ENCODE data around the gene EFCAB12. TPM values are rescaled to one million over a fixed set of nuclear protein-coding genes. Genes with fewer than 3 reads are reported as not detected.
A peak's percentile ranks its signal among the peaks of the same experiment; 100 is the strongest.

The EFCAB12 gene
- total and polyA plus RNA-seq, 2 of the 13 experiments (the other 11 are each of a cell fraction or from before 2014, with no cell fraction given): 0.31 to 2.4 TPM

DNA sequence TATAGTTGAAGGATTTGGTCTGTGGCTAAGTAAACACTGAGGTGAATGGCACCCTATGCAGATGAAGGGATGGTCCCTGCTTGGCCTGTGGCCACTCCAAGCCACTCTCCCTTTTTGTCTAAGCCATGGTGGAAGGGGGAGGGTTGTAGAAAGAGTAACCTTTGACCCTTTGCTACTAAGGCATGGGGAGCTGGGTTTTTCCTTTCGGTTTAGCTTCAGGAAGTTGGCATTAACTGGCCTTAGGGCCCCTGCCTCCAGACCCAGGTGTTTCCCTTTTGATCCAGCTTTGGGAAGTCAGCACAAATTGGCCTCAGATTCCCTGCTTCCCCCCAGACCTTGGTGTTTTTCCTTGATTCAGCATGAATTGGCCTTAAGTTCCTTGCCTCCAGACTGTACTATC, 49.5 kb downstream of the EFCAB12 start (continued):
- TF ChIP-seq, protein P1, sequence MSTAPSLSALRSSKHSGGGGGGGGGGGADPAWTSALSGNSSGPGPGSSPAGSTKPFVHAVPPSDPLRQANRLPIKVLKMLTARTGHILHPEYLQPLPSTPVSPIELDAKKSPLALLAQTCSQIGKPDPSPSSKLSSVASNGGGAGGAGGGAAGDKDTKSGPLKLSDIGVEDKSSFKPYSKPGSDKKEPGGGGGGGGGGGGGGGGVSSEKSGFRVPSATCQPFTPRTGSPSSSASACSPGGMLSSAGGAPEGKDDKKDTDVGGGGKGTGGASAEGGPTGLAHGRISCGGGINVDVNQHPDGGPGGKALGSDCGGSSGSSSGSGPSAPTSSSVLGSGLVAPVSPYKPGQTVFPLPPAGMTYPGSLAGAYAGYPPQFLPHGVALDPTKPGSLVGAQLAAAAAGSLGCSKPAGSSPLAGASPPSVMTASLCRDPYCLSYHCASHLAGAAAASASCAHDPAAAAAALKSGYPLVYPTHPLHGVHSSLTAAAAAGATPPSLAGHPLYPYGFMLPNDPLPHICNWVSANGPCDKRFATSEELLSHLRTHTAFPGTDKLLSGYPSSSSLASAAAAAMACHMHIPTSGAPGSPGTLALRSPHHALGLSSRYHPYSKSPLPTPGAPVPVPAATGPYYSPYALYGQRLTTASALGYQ (CRISPR knock-in tag; IDR thresholded peaks at IDR 0.05): no peak
- peak in 1 of 2 experiments; percentile 49; a peak in 1 of 4 replicates for TF ChIP-seq NR2F1 (CRISPR knock-in tag; IDR thresholded peaks at IDR 0.05)
- peak; percentile 60 for TF ChIP-seq HNF4G (IDR thresholded peaks at IDR 0.05; ENCODE audit: borderline replicate concordance, low read depth, low read length)
- no peak for TF ChIP-seq HNF4G (CRISPR knock-in tag; IDR thresholded peaks at IDR 0.05; ENCODE audit: borderline replicate concordance, low read depth)
- peak; percentile 27 for TF ChIP-seq XRCC5 (optimal IDR thresholded peaks at IDR 0.05; ENCODE audit: low read length)
- TF ChIP-seq THAP11 (CRISPR knock-in tag; IDR thresholded peaks at IDR 0.05): peak; percentile 16; the same call in 1 of the 2 replicates
- TF ChIP-seq FOXA1 (IDR thresholded peaks at IDR 0.05): no peak
- peak; percentile 44; the same call in 1 of the 2 replicates for TF ChIP-seq FOXA1 (CRISPR knock-in tag; IDR thresholded peaks at IDR 0.05)
- no peak for TF ChIP-seq RAD21 (CRISPR knock-in tag; IDR thresholded peaks at IDR 0.05)
- TF ChIP-seq, protein P2, sequence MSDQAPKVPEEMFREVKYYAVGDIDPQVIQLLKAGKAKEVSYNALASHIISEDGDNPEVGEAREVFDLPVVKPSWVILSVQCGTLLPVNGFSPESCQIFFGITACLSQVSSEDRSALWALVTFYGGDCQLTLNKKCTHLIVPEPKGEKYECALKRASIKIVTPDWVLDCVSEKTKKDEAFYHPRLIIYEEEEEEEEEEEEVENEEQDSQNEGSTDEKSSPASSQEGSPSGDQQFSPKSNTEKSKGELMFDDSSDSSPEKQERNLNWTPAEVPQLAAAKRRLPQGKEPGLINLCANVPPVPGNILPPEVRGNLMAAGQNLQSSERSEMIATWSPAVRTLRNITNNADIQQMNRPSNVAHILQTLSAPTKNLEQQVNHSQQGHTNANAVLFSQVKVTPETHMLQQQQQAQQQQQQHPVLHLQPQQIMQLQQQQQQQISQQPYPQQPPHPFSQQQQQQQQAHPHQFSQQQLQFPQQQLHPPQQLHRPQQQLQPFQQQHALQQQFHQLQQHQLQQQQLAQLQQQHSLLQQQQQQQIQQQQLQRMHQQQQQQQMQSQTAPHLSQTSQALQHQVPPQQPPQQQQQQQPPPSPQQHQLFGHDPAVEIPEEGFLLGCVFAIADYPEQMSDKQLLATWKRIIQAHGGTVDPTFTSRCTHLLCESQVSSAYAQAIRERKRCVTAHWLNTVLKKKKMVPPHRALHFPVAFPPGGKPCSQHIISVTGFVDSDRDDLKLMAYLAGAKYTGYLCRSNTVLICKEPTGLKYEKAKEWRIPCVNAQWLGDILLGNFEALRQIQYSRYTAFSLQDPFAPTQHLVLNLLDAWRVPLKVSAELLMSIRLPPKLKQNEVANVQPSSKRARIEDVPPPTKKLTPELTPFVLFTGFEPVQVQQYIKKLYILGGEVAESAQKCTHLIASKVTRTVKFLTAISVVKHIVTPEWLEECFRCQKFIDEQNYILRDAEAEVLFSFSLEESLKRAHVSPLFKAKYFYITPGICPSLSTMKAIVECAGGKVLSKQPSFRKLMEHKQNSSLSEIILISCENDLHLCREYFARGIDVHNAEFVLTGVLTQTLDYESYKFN (CRISPR knock-in tag; conservative IDR thresholded peaks at IDR 0.05): peak; percentile 42
- no peak for TF ChIP-seq SOX13 (IDR thresholded peaks at IDR 0.05)
- TF ChIP-seq SOX13 (CRISPR knock-in tag; conservative IDR thresholded peaks at IDR 0.05 in 1 of 2, IDR thresholded peaks at IDR 0.05 in 1 of 2): 0 out of 4 replicates have a peak, but pooled peaks of 1 of the 2 experiments have one; percentile 9
- TF ChIP-seq, protein P3, sequence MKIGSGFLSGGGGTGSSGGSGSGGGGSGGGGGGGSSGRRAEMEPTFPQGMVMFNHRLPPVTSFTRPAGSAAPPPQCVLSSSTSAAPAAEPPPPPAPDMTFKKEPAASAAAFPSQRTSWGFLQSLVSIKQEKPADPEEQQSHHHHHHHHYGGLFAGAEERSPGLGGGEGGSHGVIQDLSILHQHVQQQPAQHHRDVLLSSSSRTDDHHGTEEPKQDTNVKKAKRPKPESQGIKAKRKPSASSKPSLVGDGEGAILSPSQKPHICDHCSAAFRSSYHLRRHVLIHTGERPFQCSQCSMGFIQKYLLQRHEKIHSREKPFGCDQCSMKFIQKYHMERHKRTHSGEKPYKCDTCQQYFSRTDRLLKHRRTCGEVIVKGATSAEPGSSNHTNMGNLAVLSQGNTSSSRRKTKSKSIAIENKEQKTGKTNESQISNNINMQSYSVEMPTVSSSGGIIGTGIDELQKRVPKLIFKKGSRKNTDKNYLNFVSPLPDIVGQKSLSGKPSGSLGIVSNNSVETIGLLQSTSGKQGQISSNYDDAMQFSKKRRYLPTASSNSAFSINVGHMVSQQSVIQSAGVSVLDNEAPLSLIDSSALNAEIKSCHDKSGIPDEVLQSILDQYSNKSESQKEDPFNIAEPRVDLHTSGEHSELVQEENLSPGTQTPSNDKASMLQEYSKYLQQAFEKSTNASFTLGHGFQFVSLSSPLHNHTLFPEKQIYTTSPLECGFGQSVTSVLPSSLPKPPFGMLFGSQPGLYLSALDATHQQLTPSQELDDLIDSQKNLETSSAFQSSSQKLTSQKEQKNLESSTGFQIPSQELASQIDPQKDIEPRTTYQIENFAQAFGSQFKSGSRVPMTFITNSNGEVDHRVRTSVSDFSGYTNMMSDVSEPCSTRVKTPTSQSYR (CRISPR knock-in tag; IDR thresholded peaks at IDR 0.05; ENCODE audit: borderline replicate concordance): peak; percentile 77; the same call in 1 of the 2 replicates
- TF ChIP-seq NR2F2 (IDR thresholded peaks at IDR 0.05; ENCODE audit: borderline replicate concordance, low read depth): 0 out of 2 replicates have a peak, but pooled peaks have one; percentile 21
- peak; percentile 65 for TF ChIP-seq HNF4A (CRISPR knock-in tag; IDR thresholded peaks at IDR 0.05)
- 0 out of 2 replicates have a peak, but pooled peaks have one; percentile 51 for TF ChIP-seq IRF2 (CRISPR knock-in tag; IDR thresholded peaks at IDR 0.05)
- no peak for TF ChIP-seq SETDB1 (CRISPR knock-in tag; IDR thresholded peaks at IDR 0.05; ENCODE audit: borderline replicate concordance)
- TF ChIP-seq, protein P4, sequence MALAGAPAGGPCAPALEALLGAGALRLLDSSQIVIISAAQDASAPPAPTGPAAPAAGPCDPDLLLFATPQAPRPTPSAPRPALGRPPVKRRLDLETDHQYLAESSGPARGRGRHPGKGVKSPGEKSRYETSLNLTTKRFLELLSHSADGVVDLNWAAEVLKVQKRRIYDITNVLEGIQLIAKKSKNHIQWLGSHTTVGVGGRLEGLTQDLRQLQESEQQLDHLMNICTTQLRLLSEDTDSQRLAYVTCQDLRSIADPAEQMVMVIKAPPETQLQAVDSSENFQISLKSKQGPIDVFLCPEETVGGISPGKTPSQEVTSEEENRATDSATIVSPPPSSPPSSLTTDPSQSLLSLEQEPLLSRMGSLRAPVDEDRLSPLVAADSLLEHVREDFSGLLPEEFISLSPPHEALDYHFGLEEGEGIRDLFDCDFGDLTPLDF (CRISPR knock-in tag; IDR thresholded peaks at IDR 0.05): no peak
- TF ChIP-seq MAZ (IDR thresholded peaks at IDR 0.05; ENCODE audit: borderline replicate concordance, low read depth, low read length): no peak
- TF ChIP-seq MAZ (CRISPR knock-in tag; IDR thresholded peaks at IDR 0.05; ENCODE audit: low read depth): no peak
- TF ChIP-seq NR2F6 (IDR thresholded peaks at IDR 0.05): peak; percentile 83
- TF ChIP-seq NR2F6 (CRISPR knock-in tag; IDR thresholded peaks at IDR 0.05): peak; percentile 87
- TF ChIP-seq SAP130 (CRISPR knock-in tag; IDR thresholded peaks at IDR 0.05; ENCODE audit: low read depth): peak; percentile 44; the same call in 1 of the 2 replicates

Measured in HepG2 (cell line).